ENCODE data around the gene KAZALD1.

DNA sequence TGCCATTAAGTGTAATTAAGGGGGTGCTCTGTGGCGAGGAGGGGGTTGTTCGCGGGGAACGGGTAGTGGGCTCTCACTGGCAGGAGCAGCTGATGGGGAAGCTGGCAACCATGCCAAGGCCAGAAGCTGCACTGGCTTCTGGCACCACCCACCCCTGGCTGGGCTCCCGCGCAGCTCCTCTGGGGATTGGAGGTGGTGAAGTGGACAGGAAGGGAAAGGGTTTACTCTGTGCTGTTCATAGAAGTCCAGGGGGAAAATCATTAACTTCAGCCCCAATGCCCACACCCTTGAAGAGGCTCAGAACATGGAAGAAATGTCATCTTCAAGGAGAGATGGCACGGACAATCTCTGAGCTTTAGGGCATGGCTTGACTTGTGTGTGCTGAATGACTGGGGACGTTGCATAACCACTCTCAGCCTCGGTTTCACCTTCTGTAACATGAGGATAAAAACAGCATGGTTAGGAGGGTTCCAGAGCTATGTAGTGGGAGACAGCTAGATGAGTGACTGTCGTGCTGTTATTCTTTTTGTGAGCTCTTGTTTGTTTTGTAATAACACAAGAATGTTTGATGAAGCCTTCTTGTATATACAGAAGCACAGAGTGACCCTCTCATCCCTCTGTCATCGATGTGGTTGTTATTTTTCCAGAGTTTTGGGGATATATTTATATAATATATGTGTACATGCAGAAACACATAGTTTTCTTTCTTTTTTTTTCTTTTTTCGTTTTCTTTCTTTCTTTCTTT lies 29.9 kb downstream of the KAZALD1 start:
- TF ChIP-seq EZH2 (IDR thresholded peaks at IDR 0.05): no peak
- no peak for TF ChIP-seq POLR2AphosphoS5 (IDR thresholded peaks at IDR 0.05; ENCODE audit: borderline replicate concordance, low read depth, low read length)
- TF ChIP-seq FOXP2 (optimal IDR thresholded peaks at IDR 0.05; ENCODE audit: control extremely low read depth, extremely low read length, insufficient read depth): no peak
